NCI-H524 treated with DMSO at 0.1 percent for 48 hours (cell line): ENCODE results near the gene ERC2.

Experiments
- DNase-seq: peaks from one replicate; lab custom pipeline; 2025; lab: John Stamatoyannopoulos, UW

Gene ERC2

DNA sequence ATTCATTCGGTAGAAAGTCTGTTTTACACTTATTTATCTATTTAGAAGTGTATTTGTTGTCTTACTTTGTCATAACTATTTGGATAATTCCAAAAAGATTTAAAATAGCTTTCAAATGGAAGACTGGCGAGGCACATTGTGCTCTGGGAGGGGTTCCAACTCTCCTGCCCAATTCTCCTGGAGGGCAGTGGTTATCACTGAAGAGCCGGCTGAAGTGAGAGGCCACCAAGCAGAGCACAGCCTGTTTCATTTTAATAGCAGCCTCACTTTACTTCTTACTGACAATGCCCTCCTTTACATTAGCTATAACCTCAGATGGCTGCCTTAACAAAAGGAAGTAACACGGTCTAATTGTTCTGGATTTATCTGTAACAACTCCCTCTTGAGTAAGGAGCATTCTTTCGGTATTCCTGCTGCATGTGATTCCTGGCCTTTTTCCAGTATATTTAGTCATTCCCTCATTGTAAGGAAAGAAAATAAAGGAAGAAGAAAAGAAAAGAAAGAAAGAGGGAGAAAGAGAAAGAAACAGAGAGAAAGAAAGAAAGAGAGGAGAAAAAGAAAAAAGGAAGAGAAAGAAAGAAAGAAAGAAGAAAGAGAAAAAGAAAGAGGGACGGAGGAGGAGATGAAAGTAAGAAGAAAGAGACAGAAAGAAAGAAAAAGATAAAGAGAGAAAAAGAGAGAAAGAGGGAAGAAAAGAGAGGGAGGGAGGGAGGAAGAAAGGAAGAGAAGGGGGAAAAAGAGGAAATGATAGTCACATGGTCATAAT lies 641.4 kb downstream of the ERC2 start:
- DNase-seq: no peak

DNA sequence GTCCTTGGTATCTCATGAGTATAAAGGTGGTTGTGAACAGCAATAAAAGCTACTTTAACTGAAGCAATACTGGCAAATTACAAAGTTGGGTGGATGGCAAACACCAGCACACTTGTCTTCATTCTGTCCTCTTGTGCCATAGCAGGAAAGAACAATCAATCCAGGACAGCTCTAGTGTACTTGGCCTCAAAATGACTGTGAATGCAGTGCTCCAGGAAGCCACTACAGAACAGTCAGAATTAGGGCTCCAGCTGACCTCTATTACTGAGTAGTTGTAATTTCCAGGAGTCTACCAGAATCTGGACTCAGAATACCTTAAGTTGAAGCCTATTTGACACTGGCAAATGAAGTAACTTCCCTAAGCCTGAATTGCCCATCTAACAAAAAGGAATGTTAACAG lies 642.2 kb downstream of the ERC2 start:
- DNase-seq: no peak

DNA sequence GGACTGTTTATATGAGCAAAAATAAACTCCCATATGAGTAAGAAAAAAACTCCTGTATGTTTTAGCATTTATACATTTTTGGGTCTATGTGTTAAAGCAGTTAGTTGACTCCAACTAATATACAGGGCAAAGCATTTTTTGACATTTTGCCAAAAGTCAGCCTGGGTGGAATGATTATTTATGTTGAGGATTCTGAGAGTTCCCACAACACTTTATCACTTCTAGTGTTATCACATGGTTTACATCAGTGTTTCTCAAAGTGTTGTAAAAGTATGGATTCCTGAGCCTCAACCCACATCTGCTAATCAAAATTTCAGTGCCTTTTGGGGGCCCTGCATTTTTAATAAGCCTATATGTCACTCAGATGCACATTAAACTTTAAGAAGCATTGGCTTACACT lies 643.9 kb downstream of the ERC2 start:
- DNase-seq: no peak

DNA sequence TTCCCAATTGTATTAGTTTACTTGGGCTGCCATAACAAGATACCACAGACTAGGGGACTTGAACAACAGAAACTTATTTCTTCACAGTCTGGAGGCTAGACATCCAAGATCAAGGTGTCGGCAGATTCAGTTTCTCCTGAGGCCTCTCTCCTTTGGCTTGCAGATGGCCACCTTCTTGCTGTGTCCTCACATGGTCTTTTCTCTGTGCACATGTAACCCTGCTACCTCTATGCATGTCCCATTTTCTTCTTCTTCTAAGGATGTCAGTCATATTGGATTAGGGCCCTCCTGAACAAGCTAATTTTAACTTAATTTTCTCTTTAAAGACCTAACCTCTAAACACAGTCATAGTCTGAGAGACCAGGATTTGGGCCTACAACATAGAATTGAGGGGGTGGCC lies 644.4 kb downstream of the ERC2 start:
- no peak for DNase-seq

DNA sequence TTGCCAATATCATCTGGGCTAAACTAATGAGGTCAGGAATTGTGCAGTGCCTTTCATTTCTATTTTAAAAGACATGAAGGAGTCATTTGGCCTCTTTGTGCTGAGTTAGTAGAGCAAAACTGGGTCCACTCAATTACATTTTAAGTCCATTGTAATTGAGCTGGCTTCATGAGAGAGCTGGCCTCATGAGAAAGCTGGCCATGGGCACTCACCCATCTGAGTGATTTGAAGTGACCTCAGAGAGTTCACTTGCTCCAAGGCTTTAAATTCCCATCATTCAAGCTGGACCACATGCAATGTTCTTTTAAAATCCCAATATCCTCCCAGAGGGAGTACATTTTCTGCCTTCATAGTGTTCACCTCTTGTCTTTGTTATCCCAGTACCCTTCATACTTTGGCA lies 645.3 kb downstream of the ERC2 start:
- no peak for DNase-seq

DNA sequence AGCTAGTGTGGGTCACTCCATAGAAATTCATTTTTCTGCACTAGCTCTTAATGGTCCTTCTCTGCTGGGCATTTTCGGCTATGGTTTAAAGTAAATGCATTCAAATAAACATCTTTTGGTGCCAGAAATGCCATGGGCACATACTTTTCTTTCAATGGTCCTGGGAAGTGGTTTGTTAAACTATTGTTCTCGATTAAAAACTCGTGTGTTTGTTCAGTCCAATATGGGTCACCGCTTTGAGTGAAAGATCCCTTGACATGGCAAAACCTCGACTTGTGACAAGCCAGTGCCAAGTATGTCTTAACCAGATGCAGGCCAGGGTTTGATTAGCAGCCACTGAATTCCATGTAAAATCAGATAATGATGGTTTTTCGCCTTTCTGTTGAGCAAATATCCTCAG lies 649.3 kb downstream of the ERC2 start:
- no peak for DNase-seq

DNA sequence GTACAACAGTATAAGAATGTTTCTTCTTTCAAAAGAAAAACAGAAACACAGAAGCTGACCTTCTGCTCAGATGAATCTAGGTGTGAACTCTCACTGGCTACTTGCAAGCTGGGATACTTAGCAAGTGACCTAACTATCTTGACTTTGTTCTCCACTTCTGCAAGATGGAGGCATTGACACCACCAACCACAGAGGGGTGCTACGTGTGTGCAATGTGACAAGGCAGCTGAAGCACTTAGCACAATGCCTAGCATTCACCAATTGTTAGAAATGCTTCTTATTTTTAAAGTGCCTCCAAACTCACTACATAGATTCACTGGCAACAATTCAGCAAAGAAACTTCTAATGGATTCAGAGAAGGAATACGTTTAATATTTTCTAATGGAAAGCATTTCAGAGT lies 649.8 kb downstream of the ERC2 start:
- DNase-seq: no peak

DNA sequence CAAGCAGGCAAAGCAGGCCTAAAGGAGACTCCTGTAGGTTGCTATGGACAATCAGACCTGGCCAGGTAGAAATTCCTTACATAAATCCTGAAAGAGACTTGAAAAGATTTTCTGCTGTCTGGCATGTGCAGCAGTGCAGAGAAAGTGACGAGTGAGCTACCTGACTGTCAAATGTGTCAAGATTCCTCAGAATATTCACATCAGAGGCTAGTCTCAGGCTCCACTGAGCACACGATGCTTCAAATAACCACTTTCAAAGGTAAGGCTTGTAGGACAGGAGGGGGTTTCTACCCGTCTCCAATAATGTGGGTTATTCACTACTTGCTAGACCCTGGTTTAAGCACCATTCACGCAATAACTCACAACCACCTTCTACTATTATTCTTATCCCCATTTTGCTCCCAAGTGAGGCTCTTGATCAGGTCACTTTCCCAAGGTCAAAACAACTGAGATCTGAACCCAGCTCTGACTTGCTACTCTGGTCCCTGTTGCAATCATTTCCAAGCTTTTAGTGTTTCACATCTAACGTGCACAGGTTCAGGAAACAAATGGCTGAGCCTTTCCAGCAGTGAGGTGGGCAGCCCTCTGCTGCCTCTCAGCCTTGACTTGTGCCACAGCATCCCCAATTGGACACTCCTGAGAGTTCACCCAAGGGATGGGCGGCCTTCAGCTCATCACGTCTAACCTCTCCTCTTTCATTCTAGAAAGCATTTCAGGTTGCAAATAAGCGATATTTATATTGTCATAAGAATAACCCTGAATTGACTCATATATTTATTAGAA lies 651.3 kb downstream of the ERC2 start:
- no peak for DNase-seq

DNA sequence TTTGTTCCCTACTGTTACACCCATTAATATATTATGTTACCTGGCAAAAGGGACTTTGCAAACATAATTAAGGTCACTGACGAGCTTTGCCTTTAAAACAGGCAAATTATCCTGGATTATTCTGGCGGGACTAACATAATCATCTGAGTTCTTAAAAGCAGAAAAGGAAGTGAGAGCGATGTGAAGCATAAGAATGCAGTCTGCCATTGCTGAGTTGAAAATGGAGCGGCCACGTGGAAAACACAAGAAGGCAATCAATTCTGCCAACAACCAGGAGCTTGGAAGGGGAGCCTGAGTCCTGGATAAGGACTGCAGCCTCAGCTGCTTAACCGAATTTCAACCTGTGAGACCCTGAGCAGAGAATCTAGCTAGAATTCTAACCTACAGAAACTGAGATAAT lies 653.0 kb downstream of the ERC2 start:
- DNase-seq: no peak

DNA sequence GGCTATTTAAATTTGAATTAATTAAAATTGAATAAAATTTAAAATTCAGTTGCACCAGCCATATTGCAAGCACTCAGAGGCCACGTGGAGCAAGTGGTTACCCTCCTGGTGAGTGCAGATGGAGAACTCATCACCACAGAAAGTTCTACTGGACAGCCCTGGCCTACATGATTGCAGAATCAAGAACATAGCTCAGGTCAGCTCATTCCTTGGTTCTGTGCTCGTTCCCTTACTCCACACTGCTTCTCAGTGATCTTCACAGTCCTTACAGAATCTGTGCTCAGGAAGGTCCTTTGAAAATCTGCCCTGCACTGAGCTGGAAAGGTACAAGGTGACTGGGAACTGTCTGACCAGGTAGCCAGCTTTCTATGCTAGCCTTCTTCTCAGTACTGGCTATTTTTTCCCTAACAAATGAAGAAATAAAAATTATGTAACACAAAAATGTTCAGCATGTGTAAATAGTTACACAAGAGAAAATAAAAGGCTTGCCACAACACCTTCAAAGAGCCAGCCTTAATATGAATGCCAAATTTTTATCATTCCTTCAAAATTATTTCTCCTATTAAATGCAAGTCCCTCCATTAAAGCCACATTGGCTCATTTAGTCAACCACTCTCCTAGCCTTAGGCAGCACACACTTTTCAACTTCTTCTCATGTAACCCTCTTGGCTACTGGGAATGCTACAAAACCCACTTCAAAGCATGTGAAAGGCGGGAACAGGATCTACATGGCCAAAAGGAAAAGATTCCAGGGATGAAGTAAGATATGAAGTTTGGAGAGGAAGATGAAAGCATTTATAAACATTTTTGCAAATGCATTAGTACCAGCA lies 654.8 kb downstream of the ERC2 start:
- DNase-seq: no peak

DNA sequence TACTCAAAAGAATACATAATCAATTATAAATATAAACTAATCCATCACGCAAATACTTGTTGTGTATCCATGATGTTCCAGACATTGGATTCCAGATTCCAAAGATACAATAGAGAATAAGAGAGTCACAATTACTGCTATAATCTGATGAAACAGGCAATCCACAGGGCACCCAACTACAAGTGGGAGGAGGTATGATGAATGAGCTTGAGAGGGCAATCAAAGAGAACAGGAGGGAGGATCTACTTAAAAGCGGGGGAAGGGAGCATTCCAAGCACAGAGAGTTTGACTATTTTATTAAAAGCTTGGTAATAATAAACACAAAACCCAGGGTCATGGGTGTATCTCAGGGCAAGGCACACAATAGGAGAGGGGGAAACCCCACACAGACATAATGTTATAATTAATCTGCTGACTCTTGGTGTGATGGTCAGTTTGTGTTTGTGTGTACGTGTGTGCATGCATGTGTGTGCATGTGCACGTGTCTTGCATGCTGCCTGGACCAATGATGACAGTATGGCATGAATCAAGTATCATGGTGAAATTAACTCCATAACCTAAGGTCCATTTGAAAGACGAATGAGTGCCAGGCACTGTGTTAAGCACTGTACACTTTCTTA lies 655.8 kb downstream of the ERC2 start:
- DNase-seq: no peak

DNA sequence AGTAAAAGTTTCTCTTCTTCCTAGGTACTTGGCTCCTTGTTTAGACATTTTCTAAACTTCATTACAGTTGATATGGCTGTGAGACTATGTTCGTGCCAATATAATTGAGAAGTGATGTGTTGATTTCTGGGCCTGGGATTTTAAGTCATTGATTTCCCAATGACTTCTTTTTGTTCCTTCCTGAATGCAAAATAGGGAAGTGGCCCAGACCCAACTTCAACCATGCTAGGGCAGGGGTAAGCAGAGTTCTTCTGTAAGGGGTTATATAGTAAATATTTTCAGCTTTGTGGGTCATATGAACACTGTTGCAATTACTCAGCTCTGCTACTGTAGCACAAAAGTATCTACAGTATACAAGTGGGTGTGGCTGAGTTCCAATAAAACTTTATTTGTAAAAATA lies 661.1 kb downstream of the ERC2 start:
- DNase-seq: no peak

DNA sequence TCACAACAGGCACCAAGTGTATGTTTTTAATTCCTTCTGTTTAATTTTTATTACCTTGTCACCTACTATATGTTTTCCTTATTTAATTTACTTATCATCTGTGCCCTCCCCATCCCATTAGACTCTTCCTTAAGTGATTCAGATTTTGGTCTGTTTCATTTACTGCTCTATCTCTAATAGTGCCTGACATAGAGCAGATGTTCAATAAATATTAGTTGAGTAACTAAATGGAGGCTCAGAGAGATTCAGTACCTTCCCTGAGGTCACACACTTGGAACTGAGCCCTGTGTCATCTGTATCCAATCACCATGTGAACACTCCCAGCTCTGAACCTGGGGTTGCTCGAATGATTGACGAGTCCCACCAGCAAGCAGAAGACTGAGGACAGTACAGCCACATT lies 663.1 kb downstream of the ERC2 start:
- DNase-seq: no peak

DNA sequence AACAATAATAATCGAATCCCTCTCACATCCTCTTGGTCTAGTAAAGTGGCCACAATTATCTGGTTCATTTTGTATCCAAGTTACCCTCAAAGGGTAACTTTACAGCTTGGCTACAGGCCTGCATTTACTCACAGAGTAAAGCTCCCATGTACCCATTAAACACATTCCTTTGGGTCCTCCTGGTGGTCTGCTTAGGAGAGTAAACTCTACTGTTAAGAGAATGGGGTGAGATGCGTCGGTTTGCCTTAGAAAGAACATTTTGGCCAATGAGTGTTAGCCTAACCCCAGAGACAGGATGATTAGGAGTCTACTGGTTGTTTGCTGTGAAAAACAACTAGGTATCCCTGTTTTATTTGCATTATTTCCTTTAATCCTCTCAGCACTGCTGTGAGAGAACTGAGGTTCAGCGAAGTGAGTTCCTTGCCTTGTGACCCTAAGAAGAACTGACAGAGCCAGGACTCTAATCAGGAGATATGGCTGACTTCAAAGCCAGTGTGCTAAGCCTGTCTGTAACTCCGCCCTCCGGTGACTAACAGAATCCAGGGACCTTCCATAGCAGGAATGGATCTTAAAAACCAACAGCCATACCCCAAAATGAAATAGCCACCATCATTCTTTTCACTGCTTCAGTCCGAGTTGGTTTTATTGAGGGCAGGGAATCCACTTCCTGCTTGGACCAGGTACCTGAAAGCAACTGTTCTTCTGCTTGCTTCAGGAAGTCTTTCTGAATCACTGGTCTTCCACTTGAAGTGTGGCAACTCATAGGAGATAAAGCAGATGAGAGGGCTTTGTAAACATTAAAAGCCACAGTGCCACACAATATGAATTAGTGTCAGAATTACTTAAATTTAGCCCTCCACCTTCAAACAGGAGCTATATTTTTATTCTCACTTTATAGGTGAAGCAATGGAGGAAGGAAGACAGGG lies 663.8 kb downstream of the ERC2 start:
- DNase-seq: no peak

DNA sequence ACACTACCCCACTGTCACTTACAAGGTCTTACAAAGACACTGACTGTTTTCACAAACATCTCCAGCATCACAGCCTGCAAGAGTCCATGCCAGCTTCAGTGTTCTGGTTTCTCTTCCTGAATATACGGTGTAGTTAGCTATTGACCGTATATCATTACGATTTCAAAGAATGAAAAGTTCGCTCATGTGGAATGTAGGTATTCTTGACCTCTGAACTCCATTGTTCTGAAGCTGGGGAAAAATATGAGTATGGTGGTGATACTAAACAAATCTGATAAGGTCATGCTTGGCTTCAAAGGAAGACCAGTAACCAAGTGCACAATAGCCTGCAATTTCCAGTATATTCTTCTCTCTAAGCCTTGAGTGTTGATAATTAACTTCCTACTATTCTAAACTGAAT lies 665.5 kb downstream of the ERC2 start:
- DNase-seq: no peak

DNA sequence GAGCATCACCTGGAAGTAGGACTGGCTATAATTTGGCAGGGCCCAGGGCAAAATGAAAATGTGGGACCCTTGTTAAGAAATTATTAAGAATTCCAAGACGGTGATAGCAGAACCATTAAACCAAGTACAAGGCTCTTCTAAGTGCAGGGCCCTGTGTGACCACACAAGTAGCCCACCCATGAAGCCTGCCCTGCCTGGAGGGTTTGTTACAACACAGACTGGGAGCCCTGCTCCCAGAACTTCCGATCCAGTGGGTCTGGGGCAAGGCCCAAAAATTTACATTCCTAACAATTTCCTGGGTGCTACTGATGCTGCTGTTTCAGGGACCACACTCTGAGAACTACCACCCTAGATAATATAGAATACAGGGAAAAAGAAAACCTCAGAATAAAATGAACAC lies 666.6 kb downstream of the ERC2 start:
- no peak for DNase-seq

DNA sequence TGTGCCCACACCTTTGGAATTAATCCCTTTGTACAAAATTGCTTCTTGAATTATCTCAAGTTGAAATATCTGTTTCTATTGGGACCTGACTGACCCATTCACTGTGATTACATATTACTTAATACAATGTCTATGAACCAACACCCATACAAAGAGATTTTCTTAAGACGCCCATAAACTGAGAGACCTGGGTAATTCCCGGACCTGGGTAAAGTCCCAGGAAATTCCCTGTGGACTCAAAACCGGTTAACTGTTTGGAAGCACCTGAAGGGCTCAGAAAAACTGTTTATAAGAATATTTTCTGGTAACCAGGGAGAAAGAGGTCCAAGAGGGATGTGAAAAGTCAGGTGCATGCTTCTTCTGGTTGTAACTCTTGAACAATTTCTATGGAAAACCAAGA lies 667.2 kb downstream of the ERC2 start:
- DNase-seq: no peak

DNA sequence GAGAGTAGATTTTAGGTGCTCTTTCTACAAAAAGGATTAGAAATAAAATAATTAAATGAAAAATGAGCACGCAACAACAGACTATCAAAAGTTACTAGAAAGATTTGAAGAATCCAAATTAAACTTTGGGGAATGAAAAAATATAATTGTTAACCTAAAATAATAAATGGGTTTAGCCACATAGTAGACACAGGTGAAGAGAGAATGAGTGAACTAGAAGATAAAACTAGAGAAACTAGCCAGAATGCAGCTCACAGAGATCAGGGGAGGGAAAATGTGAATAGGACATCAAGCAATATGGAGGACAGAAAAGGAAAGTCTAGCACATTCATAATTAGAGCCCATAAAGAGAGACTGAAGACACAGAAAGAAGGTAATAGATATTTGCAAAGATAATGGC lies 670.5 kb downstream of the ERC2 start:
- no peak for DNase-seq

DNA sequence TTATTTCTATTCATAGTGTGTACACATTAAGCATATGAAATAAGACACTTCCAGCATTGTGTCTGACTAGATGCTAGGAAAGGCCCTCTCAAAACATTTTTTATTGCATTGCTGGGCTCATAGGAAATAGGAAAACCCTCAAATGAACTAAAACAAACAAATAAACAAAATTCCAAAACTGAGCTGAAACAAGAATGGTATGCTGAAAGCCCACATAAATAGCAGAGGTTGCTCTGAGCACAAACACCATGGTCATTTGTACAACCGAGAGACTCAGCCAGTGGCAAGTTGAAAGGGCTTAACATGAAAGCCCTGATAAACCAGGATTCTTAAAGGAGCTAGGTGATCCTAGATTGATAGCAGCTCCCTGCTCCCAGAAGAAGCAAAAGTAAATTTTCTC lies 671.2 kb downstream of the ERC2 start:
- no peak for DNase-seq

DNA sequence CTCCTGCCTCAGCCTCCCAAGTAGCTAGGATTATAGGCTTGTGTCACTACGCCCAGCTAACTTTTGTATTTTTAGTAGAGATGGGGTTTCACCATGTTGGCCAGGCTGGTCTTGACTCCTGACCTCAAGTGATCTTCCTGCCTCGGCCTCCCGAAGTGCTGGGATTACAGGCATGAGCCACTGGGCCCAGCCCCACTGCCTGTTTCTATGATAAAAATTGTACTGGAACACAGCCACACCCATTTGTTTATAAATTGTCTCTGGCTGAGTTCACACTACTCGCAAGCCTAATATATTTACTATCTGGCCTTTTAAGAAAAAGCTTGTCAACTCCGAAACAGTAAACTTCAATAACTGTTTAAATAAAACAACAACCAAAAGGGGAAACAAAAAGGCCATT lies 671.7 kb downstream of the ERC2 start:
- no peak for DNase-seq

DNA sequence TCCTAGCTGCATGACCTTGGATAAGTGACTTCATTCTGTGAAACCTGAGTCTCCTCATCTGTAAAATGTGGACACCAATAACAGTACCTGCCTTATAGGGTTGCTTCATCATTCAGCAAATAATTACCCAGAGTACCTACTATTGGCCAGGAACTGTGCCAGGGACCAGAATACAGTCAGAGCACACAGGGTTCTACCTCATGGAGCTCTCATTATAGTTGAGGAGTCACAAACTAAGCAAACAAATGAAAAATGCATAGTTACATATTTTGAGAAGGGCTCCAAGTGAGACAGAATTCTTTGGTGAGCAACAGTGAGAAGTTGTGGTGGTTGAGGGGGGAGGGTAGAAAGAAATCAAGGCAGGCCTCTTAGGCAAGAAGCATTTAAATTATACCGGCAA lies 672.5 kb downstream of the ERC2 start:
- DNase-seq: no peak
